Activated CD8-positive, alpha-beta T cell treated with anti-CD3 and anti-CD28 coated beads for 36 hours (primary cell): ENCODE data around the gene DAZAP1. TPM values are rescaled to one million over a fixed set of nuclear protein-coding genes. Genes with fewer than 3 reads are reported as not detected.

Experiments
- ATAC-seq: fragments of 200-7000 bp; cut with Tn5 transposase; one replicate; pipeline ENCODE4 v1.10.0; 2021; ENCODE audit warnings: mild to moderate bottlenecking, moderate library complexity
- CTCF ChIA-PET: fragments of 350-600 bp; sonication (Branson Sonifier 250); formaldehyde crosslinking; loops from one replicate; lab custom pipeline; 2021; ENCODE audit warnings: antibody characterized with exemption; lab: Charles Lee
- POLR2A ChIA-PET: fragments of 350-600 bp; sonication (Branson Sonifier 250); formaldehyde crosslinking; loops from one replicate; lab custom pipeline; 2021; ENCODE audit warnings: antibody characterized with exemption; lab: Charles Lee
- DNase-seq: peaks from one replicate; pipeline ENCODE4 v3.0.0-alpha.2; 2020
- H3K27ac Mint-ChIP-seq: one replicate; pipeline ENCODE4 v1.8.0; 2021; ENCODE audit warnings: mild to moderate bottlenecking, mixed read lengths
- H3K27me3 Mint-ChIP-seq: one replicate; pipeline ENCODE4 v1.8.0; 2021; ENCODE audit warnings: mixed read lengths
- H3K36me3 Mint-ChIP-seq: one replicate; pipeline ENCODE4 v1.8.0; 2021; ENCODE audit warnings: low read depth, mixed read lengths
- H3K4me1 Mint-ChIP-seq: one replicate; pipeline ENCODE4 v1.8.0; 2021; ENCODE audit warnings: low read depth, mixed read lengths
- H3K4me3 Mint-ChIP-seq: one replicate; pipeline ENCODE4 v1.8.0; 2021; ENCODE audit warnings: mild to moderate bottlenecking, moderate library complexity, mixed read lengths
- H3K9me3 Mint-ChIP-seq: one replicate; pipeline ENCODE4 v1.8.0; 2021; ENCODE audit warnings: mixed read lengths
- intact Hi-C: fragments of 100-400 bp; cut with micrococcal nuclease; formaldehyde crosslinking; loops from one replicate; pipeline ENCODE4 v1.10.0; 2022
- total RNA-seq, 2 experiments: library from RNA; stranded (reverse); gene quantifications; one replicate each; pipeline ENCODE4 v1.2.3, GENCODE V29; 2021
- TF ChIP-seq, protein P1 (sequence below): fragments of 200-600 bp; IDR thresholded peaks from one replicate; pipeline ENCODE4 v1.8.0; 2022; ENCODE audit warnings: antibody characterized with exemption, mild to moderate bottlenecking

Gene DAZAP1
- total RNA-seq, 2 experiments from 2014 or later, result 263 to 283 TPM

DNA sequence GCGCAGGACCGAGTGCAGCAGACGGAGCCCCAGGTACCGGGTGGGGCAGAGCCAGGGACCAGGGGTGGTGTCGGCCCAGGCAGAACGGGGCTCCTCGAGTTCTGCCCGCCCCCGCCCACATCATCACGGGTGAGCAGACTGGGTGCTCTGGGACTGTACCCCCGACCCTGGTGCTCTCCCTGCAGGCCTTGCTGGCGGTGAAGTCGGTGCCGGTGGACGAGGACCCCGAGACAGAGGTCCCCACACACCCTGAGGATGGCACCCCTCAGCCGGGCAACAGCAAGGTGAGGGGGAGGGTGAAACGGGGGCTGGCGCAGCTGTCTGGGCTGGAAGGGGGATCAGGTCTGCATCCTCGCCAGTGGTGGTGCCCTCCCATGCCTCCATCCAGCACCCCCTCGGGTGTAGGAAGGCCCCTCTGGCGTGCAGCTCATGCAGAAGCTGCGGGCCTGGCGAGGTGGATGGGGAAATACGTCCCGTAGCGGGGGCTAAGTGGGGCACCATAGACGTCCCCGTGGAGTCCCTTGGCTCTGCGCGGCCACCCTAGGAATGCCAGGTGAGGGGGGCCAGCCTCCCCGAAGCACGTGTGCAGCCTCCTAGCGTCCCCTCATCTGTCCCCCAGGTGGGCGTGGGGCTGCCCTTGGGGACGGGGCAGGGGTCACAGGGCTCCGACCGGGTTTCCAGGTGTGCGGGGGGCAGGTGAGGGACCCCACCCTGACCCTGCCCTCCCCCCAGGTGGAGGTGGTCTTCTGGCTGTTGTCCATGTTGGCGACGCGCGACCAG is 48.9 kb downstream of the DAZAP1 start:
- POLR2A ChIA-PET, result interaction anchor here (0.8 to 1.9 kb wide), 5 partner anchors 9 to 17 kb away, joined by 3 to 6 read pairs (median 3); no protein-coding TSS in a partner anchor
- Mint-ChIP-seq H3K27me3 (peaks cover 45% of the 10 kb centered on the region), H3K36me3 (no peaks in the 10 kb centered on the region), H3K27ac (no peak overlapping the region), H3K4me3 (no peak overlapping the region), H3K9me3 (no peaks in the 10 kb centered on the region), H3K4me1 (peaks cover 13% of the 10 kb centered on the region)
- CTCF ChIA-PET, result interaction anchor here (0.7 to 3.1 kb wide), 5 partner anchors 9 to 19 kb away, joined by 3 to 13 read pairs (median 3); no protein-coding TSS in a partner anchor
- TF ChIP-seq, protein P1, sequence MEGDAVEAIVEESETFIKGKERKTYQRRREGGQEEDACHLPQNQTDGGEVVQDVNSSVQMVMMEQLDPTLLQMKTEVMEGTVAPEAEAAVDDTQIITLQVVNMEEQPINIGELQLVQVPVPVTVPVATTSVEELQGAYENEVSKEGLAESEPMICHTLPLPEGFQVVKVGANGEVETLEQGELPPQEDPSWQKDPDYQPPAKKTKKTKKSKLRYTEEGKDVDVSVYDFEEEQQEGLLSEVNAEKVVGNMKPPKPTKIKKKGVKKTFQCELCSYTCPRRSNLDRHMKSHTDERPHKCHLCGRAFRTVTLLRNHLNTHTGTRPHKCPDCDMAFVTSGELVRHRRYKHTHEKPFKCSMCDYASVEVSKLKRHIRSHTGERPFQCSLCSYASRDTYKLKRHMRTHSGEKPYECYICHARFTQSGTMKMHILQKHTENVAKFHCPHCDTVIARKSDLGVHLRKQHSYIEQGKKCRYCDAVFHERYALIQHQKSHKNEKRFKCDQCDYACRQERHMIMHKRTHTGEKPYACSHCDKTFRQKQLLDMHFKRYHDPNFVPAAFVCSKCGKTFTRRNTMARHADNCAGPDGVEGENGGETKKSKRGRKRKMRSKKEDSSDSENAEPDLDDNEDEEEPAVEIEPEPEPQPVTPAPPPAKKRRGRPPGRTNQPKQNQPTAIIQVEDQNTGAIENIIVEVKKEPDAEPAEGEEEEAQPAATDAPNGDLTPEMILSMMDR, result no peak
- ATAC-seq (no peak), DNase-seq (no peak)
- intact Hi-C loops, result no loop called here

DNA sequence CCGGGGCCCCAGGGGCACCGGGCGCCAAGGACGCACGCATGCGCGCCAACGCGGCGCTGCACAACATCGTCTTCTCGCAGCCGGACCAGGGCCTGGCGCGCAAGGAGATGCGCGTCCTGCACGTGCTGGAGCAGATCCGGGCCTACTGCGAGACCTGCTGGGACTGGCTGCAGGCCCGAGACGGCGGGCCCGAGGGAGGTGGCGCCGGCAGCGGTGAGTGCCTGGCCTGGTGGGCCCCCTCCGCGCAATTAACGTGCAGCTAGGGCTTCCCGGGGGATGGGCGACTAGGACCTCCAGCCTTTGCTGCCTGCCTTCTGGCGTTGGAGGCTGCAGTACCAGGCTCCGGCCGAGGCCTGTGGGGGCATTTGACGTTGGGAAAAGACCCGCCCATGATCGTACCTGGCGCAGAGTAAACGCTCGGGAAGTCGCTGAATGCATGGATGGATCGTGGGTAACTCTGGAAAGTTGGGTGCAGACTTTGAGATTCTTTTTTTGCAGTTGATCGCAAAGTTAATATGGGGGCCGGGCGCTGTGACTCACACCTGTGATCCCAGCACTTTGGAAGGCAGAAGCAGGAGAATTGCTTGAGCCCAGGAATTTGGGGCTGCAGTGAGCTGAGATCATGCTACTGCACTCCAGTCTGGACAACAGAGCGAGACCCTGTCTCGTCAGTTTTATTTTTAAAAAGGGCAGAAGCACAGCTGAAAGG is 49.8 kb downstream of the DAZAP1 start:
- TF ChIP-seq, protein P1, result no peak
- intact Hi-C loops, result no loop called here
- DNase-seq (no peak), ATAC-seq (no peak)
- H3K9me3 Mint-ChIP-seq, result no peaks in the 10 kb centered on the region
- CTCF ChIA-PET, result interaction anchor here (0.7 to 1.8 kb wide), 4 partner anchors 9 to 89 kb away, joined by 3 to 6 read pairs (median 4); no protein-coding TSS in a partner anchor
- H3K36me3 Mint-ChIP-seq, result no peaks in the 10 kb centered on the region
- POLR2A ChIA-PET, result interaction anchor here (0.9 to 1.9 kb wide), 4 partner anchors 9 to 16 kb away, joined by 3 to 6 read pairs (median 4); no protein-coding TSS in a partner anchor
- peaks cover 13% of the 10 kb centered on the region for H3K4me1 Mint-ChIP-seq
- peaks cover 40% of the 10 kb centered on the region for H3K27me3 Mint-ChIP-seq
- H3K4me3 Mint-ChIP-seq, result no peak overlapping the region
- H3K27ac Mint-ChIP-seq, result no peak overlapping the region

DNA sequence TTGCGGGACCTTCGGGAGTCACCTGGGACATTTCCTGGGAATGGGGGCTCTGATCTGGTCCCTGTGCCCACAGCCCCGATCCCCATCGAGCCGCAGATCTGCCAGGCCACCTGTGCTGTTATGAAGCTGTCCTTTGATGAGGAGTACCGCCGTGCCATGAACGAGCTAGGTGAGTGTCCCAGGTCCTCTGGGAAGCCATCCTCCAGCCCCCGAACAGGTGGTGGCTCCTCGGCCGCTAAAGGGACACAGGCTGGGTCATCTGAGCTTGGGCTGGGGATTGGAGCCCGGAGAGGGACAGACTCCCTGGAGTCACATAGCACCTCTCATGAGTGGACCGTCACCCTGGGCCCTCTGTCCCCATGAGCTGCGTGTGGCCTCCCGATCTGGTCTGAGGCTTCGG is 50.5 kb downstream of the DAZAP1 start:
- ChIA-PET CTCF (interaction anchor here (0.9 to 1.8 kb wide), 3 partner anchors 8 to 89 kb away, joined by 3 to 6 read pairs (median 5); no protein-coding TSS in a partner anchor), POLR2A (interaction anchor here (0.9 to 1.9 kb wide), 4 partner anchors 8 to 16 kb away, joined by 3 to 6 read pairs (median 4); no protein-coding TSS in a partner anchor)
- H3K4me3 Mint-ChIP-seq, result no peak overlapping the region
- TF ChIP-seq, protein P1, result no peak
- no peak for DNase-seq
- peaks cover 34% of the 10 kb centered on the region for H3K27me3 Mint-ChIP-seq
- intact Hi-C loops, result no loop called here
- H3K9me3 Mint-ChIP-seq, result no peaks in the 10 kb centered on the region
- no peak for ATAC-seq
- H3K36me3 Mint-ChIP-seq, result no peaks in the 10 kb centered on the region
- H3K27ac Mint-ChIP-seq, result no peak overlapping the region
- H3K4me1 Mint-ChIP-seq, result peaks cover 13% of the 10 kb centered on the region

DNA sequence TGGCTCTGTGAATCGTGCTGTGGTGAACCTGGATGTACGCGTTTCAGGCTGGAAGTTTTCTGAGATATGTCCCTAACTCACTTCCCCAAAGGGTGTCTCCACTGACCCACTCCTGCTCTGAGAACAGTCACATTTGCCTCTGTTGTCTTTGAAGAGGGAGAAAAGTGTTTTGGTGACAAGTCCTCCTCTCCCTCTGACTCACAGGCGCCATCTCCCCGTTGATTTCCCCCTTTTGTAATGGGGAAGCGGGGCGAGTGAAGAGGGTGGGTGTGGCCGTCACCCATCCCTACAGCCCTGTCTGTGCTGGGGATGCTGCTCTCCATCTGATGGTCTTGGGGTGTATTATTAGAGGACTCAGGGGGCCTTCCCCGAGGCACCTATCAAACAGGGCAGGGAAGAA is 52.1 kb downstream of the DAZAP1 start:
- Mint-ChIP-seq H3K27ac (no peak overlapping the region), H3K36me3 (no peaks in the 10 kb centered on the region), H3K27me3 (peaks cover 25% of the 10 kb centered on the region), H3K9me3 (no peaks in the 10 kb centered on the region), H3K4me3 (no peak overlapping the region), H3K4me1 (peaks cover 11% of the 10 kb centered on the region)
- TF ChIP-seq, protein P1, result no peak
- CTCF ChIA-PET, result no interaction called here
- POLR2A ChIA-PET, result interaction anchor here (0.5 to 1.1 kb wide), 2 partner anchors 22 to 55 kb away, joined by 3 read pairs; no protein-coding TSS in a partner anchor
- intact Hi-C loops, result no loop called here
- no peak for ATAC-seq
- no peak for DNase-seq
